ENCODE measurements around the gene PPIL6.

PPIL6 gene

DNA sequence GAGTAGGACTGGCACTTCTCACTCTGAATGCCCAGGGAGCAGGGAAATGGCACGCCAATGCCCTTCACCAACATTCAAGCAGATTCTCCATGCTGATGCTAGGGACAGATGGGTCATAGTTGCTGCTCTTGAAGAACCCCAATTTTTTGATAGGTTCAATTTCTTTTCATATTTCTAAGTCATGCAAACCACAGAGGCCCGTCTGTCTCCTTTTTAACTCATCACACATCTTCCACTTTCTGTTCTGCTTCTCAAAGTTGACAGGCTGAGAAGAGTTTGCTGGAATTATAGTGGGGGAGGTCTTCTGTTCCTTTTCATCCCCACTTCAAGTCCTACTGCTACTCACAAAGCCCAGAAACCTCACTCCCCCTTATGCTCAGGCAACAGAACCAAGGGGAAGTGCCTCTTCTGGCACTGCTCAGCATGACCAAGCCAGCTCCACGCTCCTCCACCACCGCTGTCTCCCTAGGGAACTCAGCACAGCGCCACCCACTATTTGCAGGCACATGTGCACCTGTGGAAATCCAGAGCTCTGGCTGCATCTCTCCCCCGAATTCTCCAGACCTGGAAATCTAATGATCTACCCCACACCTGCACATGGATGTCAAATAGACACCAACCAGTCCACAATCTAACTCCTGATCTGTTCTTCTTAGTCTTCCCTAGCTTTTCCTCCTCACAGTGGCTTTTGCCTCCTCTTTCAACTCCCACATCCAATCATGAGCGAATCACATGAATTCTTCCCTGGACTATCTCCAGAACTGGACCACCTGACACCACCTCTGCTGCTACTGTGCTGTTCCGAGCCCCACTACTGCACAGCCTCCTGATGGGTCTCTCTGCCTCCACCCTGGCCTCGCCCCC lies 31.9 kb upstream of the PPIL6 start:
- H3K23ac ChIP-seq (ENCODE audit: low read length): no peak overlapping the region
- peaks cover 7% of the 10 kb centered on the region for H3K79me2 ChIP-seq (ENCODE audit: control insufficient read depth, insufficient read depth, low read length)
- no peak overlapping the region for H3K4me2 ChIP-seq (ENCODE audit: low read length)
- no peak overlapping the region for H4K8ac ChIP-seq (ENCODE audit: low read depth, low read length)
- no peak overlapping the region for H3K9ac ChIP-seq (ENCODE audit: low read length)
- peaks cover 27% of the 10 kb centered on the region for H3K36me3 ChIP-seq (ENCODE audit: control insufficient read depth, insufficient read depth, low read length)
- no peak overlapping the region for H3K4ac ChIP-seq (ENCODE audit: low read depth, low read length)
- no peak overlapping the region for H2BK120ac ChIP-seq (ENCODE audit: low read depth, low read length)
- H2AK5ac ChIP-seq (ENCODE audit: low read length): no peak overlapping the region
- H3K4me1 ChIP-seq (ENCODE audit: control insufficient read depth, low read depth, low read length): no peaks in the 10 kb centered on the region
- H3K18ac ChIP-seq (ENCODE audit: low read length): no peak overlapping the region
- no peak overlapping the region for H2BK5ac ChIP-seq (ENCODE audit: low read length)
- no peaks in the 10 kb centered on the region for H3K27me3 ChIP-seq (ENCODE audit: insufficient read depth, low read length, poor library complexity)
- H3K56ac ChIP-seq (ENCODE audit: low read length): no peak overlapping the region
- no peak overlapping the region for H3K4me3 ChIP-seq (ENCODE audit: low read length)
- WGBS (ENCODE audit: extremely low coverage, insufficient coverage, low lambda C conversion rate): no CpG with 5 or more reads among the region's 9 CpGs
- H3K79me1 ChIP-seq (ENCODE audit: low read length): peaks cover 27% of the 10 kb centered on the region
- no peak for DNase-seq
- H2BK15ac ChIP-seq (replicated peaks; ENCODE audit: low read depth): no peak overlapping the region
- no peak overlapping the region for H3K27ac ChIP-seq (ENCODE audit: low read depth, low read length)
- H4K5ac ChIP-seq (ENCODE audit: low read length): no peak overlapping the region

DNA sequence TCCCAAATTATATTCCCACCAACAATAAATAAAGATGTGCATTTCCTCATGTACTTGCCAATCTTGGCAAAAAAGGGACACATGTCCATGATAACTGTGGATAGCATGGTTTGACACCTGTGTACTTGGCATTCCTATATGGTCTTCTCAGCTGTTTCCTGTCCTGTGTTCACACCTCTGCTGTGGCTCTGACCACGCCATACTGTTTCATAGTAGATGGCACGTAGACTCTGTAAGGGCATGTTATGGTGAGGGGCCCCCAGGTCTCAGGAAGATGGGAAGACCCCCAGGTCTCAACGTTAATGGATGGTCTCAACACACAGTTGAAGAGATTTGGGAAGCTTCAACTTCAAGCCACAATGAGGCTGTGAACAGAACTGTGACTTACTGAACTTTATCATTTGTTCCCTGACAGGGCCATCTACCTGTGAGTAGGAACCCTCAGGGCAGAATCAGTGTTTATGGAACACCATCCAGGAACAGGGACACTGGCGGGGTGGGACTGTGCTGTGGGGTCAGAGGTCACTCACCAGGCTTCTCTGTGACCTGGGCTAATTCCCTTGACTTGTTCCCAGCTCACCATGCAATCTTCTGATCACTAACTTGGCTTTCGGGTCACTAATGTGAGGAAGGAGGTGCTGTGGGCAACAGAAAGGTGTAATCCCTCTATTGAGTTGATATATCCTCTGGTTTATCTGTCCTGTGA lies 30.8 kb upstream of the PPIL6 start:
- no peak overlapping the region for H3K4me2 ChIP-seq (ENCODE audit: low read length)
- DNase-seq: no peak
- no peak overlapping the region for H3K4ac ChIP-seq (ENCODE audit: low read depth, low read length)
- H3K9ac ChIP-seq (ENCODE audit: low read length): no peak overlapping the region
- H3K79me1 ChIP-seq (ENCODE audit: low read length): peaks cover 22% of the 10 kb centered on the region
- H3K79me2 ChIP-seq (ENCODE audit: control insufficient read depth, insufficient read depth, low read length): no peaks in the 10 kb centered on the region
- no CpG with 5 or more reads among the region's 5 CpGs for WGBS (ENCODE audit: extremely low coverage, insufficient coverage, low lambda C conversion rate)
- no peak overlapping the region for H2BK5ac ChIP-seq (ENCODE audit: low read length)
- no peaks in the 10 kb centered on the region for H3K4me1 ChIP-seq (ENCODE audit: control insufficient read depth, low read depth, low read length)
- no peak overlapping the region for H2AK5ac ChIP-seq (ENCODE audit: low read length)
- H3K4me3 ChIP-seq (ENCODE audit: low read length): no peak overlapping the region
- no peak overlapping the region for H2BK15ac ChIP-seq (replicated peaks; ENCODE audit: low read depth)
- H3K36me3 ChIP-seq (ENCODE audit: control insufficient read depth, insufficient read depth, low read length): peaks cover 28% of the 10 kb centered on the region
- no peak overlapping the region for H2BK120ac ChIP-seq (ENCODE audit: low read depth, low read length)
- no peak overlapping the region for H4K5ac ChIP-seq (ENCODE audit: low read length)
- H3K27me3 ChIP-seq (ENCODE audit: insufficient read depth, low read length, poor library complexity): no peaks in the 10 kb centered on the region
- no peak overlapping the region for H3K27ac ChIP-seq (ENCODE audit: low read depth, low read length)
- H3K23ac ChIP-seq (ENCODE audit: low read length): no peak overlapping the region
- no peak overlapping the region for H3K18ac ChIP-seq (ENCODE audit: low read length)
- H3K56ac ChIP-seq (ENCODE audit: low read length): no peak overlapping the region
- H4K8ac ChIP-seq (ENCODE audit: low read depth, low read length): no peak overlapping the region

GRCh38 chr6:109469591-109470189 lies 29.3 kb upstream of the PPIL6 start:
- Histone ChIP-seq H3K4me1 (ENCODE audit: control insufficient read depth, low read depth, low read length) (no peaks in the 10 kb centered on the region), H3K27me3 (ENCODE audit: insufficient read depth, low read length, poor library complexity) (no peaks in the 10 kb centered on the region), H4K5ac (ENCODE audit: low read length) (no peak overlapping the region), H3K4me3 (ENCODE audit: low read length) (no peak overlapping the region), H3K79me1 (ENCODE audit: low read length) (peaks cover 22% of the 10 kb centered on the region), H3K27ac (ENCODE audit: low read depth, low read length) (no peak overlapping the region), H3K36me3 (ENCODE audit: control insufficient read depth, insufficient read depth, low read length) (peaks cover 32% of the 10 kb centered on the region), H4K8ac (ENCODE audit: low read depth, low read length) (no peak overlapping the region), H3K4me2 (ENCODE audit: low read length) (no peak overlapping the region), H3K56ac (ENCODE audit: low read length) (no peak overlapping the region), H2AK5ac (ENCODE audit: low read length) (no peak overlapping the region), H3K18ac (ENCODE audit: low read length) (no peak overlapping the region), H3K23ac (ENCODE audit: low read length) (no peak overlapping the region), H2BK15ac (replicated peaks; ENCODE audit: low read depth) (no peak overlapping the region), H2BK120ac (ENCODE audit: low read depth, low read length) (no peak overlapping the region), H3K4ac (ENCODE audit: low read depth, low read length) (no peak overlapping the region), H3K9ac (ENCODE audit: low read length) (no peak overlapping the region), H2BK5ac (ENCODE audit: low read length) (no peak overlapping the region), H3K79me2 (ENCODE audit: control insufficient read depth, insufficient read depth, low read length) (no peaks in the 10 kb centered on the region)
- no peak for DNase-seq
- no CpG with 5 or more reads among the region's 5 CpGs for WGBS (ENCODE audit: extremely low coverage, insufficient coverage, low lambda C conversion rate)

DNA sequence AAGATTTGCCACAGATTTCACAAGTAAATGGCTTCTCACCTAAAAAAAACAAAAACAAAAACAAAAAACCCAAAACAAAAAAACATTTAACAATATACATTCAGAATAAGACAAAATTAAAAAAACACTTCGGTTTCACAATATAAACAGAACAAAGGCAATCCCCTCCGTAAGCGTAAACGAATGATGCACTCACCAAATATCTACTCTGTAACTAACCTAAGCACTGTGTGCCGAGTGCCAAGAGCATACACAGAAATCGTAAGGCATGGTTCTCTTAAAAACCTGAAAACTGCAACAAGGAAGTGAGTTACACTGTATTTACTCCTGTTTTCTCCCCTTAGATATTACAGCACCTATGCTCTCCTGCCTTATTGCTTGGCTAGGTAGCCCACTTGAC lies 27.3 kb upstream of the PPIL6 start:
- Histone ChIP-seq H3K27me3 (ENCODE audit: insufficient read depth, low read length, poor library complexity) (no peaks in the 10 kb centered on the region), H3K23ac (ENCODE audit: low read length) (no peak overlapping the region), H3K56ac (ENCODE audit: low read length) (no peak overlapping the region), H2AK5ac (ENCODE audit: low read length) (no peak overlapping the region), H2BK120ac (ENCODE audit: low read depth, low read length) (no peak overlapping the region), H3K9ac (ENCODE audit: low read length) (no peak overlapping the region), H3K27ac (ENCODE audit: low read depth, low read length) (no peak overlapping the region), H2BK5ac (ENCODE audit: low read length) (no peak overlapping the region), H2BK15ac (replicated peaks; ENCODE audit: low read depth) (no peak overlapping the region), H3K79me1 (ENCODE audit: low read length) (peaks cover 17% of the 10 kb centered on the region), H3K36me3 (ENCODE audit: control insufficient read depth, insufficient read depth, low read length) (peaks cover 25% of the 10 kb centered on the region), H3K18ac (ENCODE audit: low read length) (no peak overlapping the region), H3K4ac (ENCODE audit: low read depth, low read length) (no peak overlapping the region), H4K8ac (ENCODE audit: low read depth, low read length) (no peak overlapping the region), H3K79me2 (ENCODE audit: control insufficient read depth, insufficient read depth, low read length) (no peaks in the 10 kb centered on the region), H4K5ac (ENCODE audit: low read length) (no peak overlapping the region), H3K4me2 (ENCODE audit: low read length) (no peak overlapping the region), H3K4me3 (ENCODE audit: low read length) (no peak overlapping the region), H3K4me1 (ENCODE audit: control insufficient read depth, low read depth, low read length) (no peaks in the 10 kb centered on the region)
- no peak for DNase-seq
- 100% methylated on average over 1 of the region's 6 CpGs for WGBS (ENCODE audit: extremely low coverage, insufficient coverage, low lambda C conversion rate)

- Histone ChIP-seq H3K27me3 (ENCODE audit: insufficient read depth, low read length, poor library complexity) (no peaks in the 10 kb centered on the region), H3K9ac (ENCODE audit: low read length) (no peak overlapping the region), H3K18ac (ENCODE audit: low read length) (no peak overlapping the region), H3K27ac (ENCODE audit: low read depth, low read length) (no peak overlapping the region), H2BK15ac (replicated peaks; ENCODE audit: low read depth) (no peak overlapping the region), H2BK120ac (ENCODE audit: low read depth, low read length) (no peak overlapping the region), H3K79me2 (ENCODE audit: control insufficient read depth, insufficient read depth, low read length) (no peaks in the 10 kb centered on the region), H3K56ac (ENCODE audit: low read length) (no peak overlapping the region), H3K4me2 (ENCODE audit: low read length) (no peak overlapping the region), H2AK5ac (ENCODE audit: low read length) (no peak overlapping the region), H3K36me3 (ENCODE audit: control insufficient read depth, insufficient read depth, low read length) (peaks cover 21% of the 10 kb centered on the region), H4K8ac (ENCODE audit: low read depth, low read length) (no peak overlapping the region), H4K5ac (ENCODE audit: low read length) (no peak overlapping the region), H3K79me1 (ENCODE audit: low read length) (peaks cover 9% of the 10 kb centered on the region), H3K23ac (ENCODE audit: low read length) (no peak overlapping the region), H3K4me1 (ENCODE audit: control insufficient read depth, low read depth, low read length) (no peaks in the 10 kb centered on the region), H2BK5ac (ENCODE audit: low read length) (no peak overlapping the region), H3K4ac (ENCODE audit: low read depth, low read length) (no peak overlapping the region), H3K4me3 (ENCODE audit: low read length) (no peak overlapping the region)
- DNase-seq: no peak
- WGBS (ENCODE audit: extremely low coverage, insufficient coverage, low lambda C conversion rate): no CpG with 5 or more reads among the region's 7 CpGs
These were observed 25.9 kb upstream of the PPIL6 start for GRCh38 chr6:109466212-109466923.

Measured in mesendoderm (in vitro differentiated cells).